Measurements from ENCODE around the gene BCR.
"Not testable (repeated sequence)": the region's sequence is repeated elsewhere in the genome, so short reads cannot be mapped to it uniquely, and the experiment has no call there.

- not testable (repeated sequence) for TF ChIP-seq CTCF (IDR thresholded peaks at IDR 0.05; ENCODE audit: low read depth, low read length, poor library complexity, severe bottlenecking); EZH2phosphoT487 (IDR thresholded peaks at IDR 0.05; ENCODE audit: borderline replicate concordance, low read length)
Observed at GRCh38 chr22:23309261-23309660, 129.0 kb downstream of the BCR start.

All from DOHH2 (cell line).